Lung (tissue), 12 donors: Measurements from ENCODE around the gene NAALADL2. TPM values are rescaled to one million over a fixed set of nuclear protein-coding genes. Genes with fewer than 3 reads are reported as not detected.

ENCODE experiments used
- ATAC-seq: fragments of 200-7000 bp; cut with Tn5 transposase; one replicate; pipeline ENCODE4 v1.9.1; 2020; ENCODE audit warnings: moderate number of reproducible peaks; ENCODE audit not compliant: insufficient read depth, low FRiP score
- DNase-seq, 3 donors: peaks; one replicate each; pipeline ENCODE4 v3.0.0-alpha.2; 2013 to 2017
- H3K27ac ChIP-seq, 2 donors: one replicate each; pipeline ENCODE4 v1.5.1; 2013; ENCODE audit warnings: mild to moderate bottlenecking in 2 of 2, moderate library complexity in 2 of 2, control low read depth in 1 of 2, inconsistent platforms in 1 of 2, low read depth in 1 of 2, low read length in 1 of 2
- H3K27me3 ChIP-seq, 3 donors: one replicate each; pipeline ENCODE4 v1.5.1; 2013; ENCODE audit warnings: low read length in 2 of 3; ENCODE audit not compliant: control insufficient read depth in 3 of 3, insufficient read depth in 3 of 3
- H3K36me3 ChIP-seq, 4 donors: one replicate each; pipeline ENCODE4 v1.5.1; 2013; ENCODE audit warnings: low read length in 4 of 4, mild to moderate bottlenecking in 1 of 4, moderate library complexity in 1 of 4; ENCODE audit not compliant: control insufficient read depth in 4 of 4, insufficient read depth in 4 of 4
- H3K4me1 ChIP-seq, 5 donors: one replicate each; pipeline ENCODE4 v1.5.1; 2013; ENCODE audit warnings: low read length in 5 of 5, mild to moderate bottlenecking in 2 of 5, moderate library complexity in 1 of 5; ENCODE audit not compliant: control insufficient read depth in 5 of 5, insufficient read depth in 5 of 5
- H3K4me3 ChIP-seq: one replicate; pipeline ENCODE4 v1.5.1; 2013; ENCODE audit warnings: mild to moderate bottlenecking, control low read depth, moderate library complexity
- H3K9ac ChIP-seq, 2 donors: one replicate each; pipeline ENCODE4 v1.5.1; 2013; ENCODE audit warnings: low read length in 2 of 2, control low read depth in 1 of 2; ENCODE audit not compliant: insufficient read depth in 1 of 2
- H3K9me3 ChIP-seq, 4 donors: one replicate each; pipeline ENCODE4 v1.5.1; 2013; ENCODE audit warnings: low read length in 3 of 4, mild to moderate bottlenecking in 1 of 4, moderate library complexity in 1 of 4; ENCODE audit not compliant: control insufficient read depth in 4 of 4, insufficient read depth in 3 of 4
- CTCF ChIP-seq: IDR thresholded peaks from 2 replicates; pipeline ENCODE4 v1.5.1; 2012; ENCODE audit warnings: mild to moderate bottlenecking; ENCODE audit errors: control extremely low read depth, extremely low read depth
- WGBS, 2 donors: extraction: QIAGEN DNeasy Blood & Tissue Kit; methylation state at CpG; one replicate each; pipeline ENCODE4 v1.1.7; 2013; 5-methylcytosine and 5-hydroxymethylcytosine counted together
- polyA plus RNA-seq, 2 donors: library from polyadenylated mRNA; stranded (reverse); fragments of 200-250 nt; gene quantifications; one replicate each; pipeline ENCODE4 v1.2.1, GENCODE V29; 2013
- total RNA-seq, 2 donors: library from RNA; depleted of rRNA in 1 of 2; stranded (reverse); fragments of >200 nt in 1 of 2; gene quantifications; one replicate each; pipeline ENCODE4 v1.2.1, GENCODE V29; 2014 to 2021
- donor health status: control.
- donor health status: control.
- donor health status: Bipolar disorder and iron deficiency.
- donor health status: healthy.
- donor health status: DM: yes; HTN: yes; CAD: no.

Gene NAALADL2
- total and polyA plus RNA-seq, 4 donors = 0.49 to 46.7 (median 4.7) TPM

- Histone ChIP-seq H3K36me3 (no peaks in the 10 kb centered on the region), H3K4me1 (no peaks in the 10 kb centered on the region), H3K9me3 (no peaks in the 10 kb centered on the region), H3K4me3 (no peak overlapping the region), H3K9ac (no peak overlapping the region), H3K27me3 (no peaks in the 10 kb centered on the region), H3K27ac (no peak overlapping the region)
- 33 to 39% methylated on average over 3 of the region's 3 CpGs for WGBS, 2 donors
- DNase-seq (no peak), ATAC-seq (no peak)
- no peak for TF ChIP-seq CTCF
Measured at GRCh38 chr3:175238801-175239200, 379.7 kb downstream of the NAALADL2 start.

GRCh38 chr3:175240921-175241320, 381.8 kb downstream of the NAALADL2 start:
- ATAC-seq (no peak), DNase-seq (no peak)
- WGBS, 2 donors = 82 to 86% methylated on average over 2 of the region's 2 CpGs
- no peaks in the 10 kb centered on the region for H3K27me3 ChIP-seq
- no peak overlapping the region for H3K4me3 ChIP-seq
- no peaks in the 10 kb centered on the region for H3K36me3 ChIP-seq
- no peak overlapping the region for H3K27ac ChIP-seq
- no peak for TF ChIP-seq CTCF
- no peaks in the 10 kb centered on the region for H3K4me1 ChIP-seq
- H3K9me3 ChIP-seq = no peaks in the 10 kb centered on the region
- H3K9ac ChIP-seq = no peak overlapping the region

GRCh38 chr3:175242243-175242642, 383.1 kb downstream of the NAALADL2 start:
- ATAC-seq = no peak
- H3K4me1 ChIP-seq = no peaks in the 10 kb centered on the region
- no peak for TF ChIP-seq CTCF
- H3K36me3 ChIP-seq = no peaks in the 10 kb centered on the region
- no peak overlapping the region for H3K9ac ChIP-seq
- no peak for DNase-seq
- H3K27ac ChIP-seq = no peak overlapping the region
- 92 to 93% methylated on average over 2 of the region's 2 CpGs for WGBS, 2 donors
- no peak overlapping the region for H3K4me3 ChIP-seq
- H3K9me3 ChIP-seq = no peaks in the 10 kb centered on the region
- H3K27me3 ChIP-seq = no peaks in the 10 kb centered on the region

GRCh38 chr3:175246234-175246633, 387.1 kb downstream of the NAALADL2 start:
- DNase-seq (no peak), ATAC-seq (no peak)
- no peak for TF ChIP-seq CTCF
- Histone ChIP-seq H3K9me3 (no peaks in the 10 kb centered on the region), H3K9ac (no peak overlapping the region), H3K27me3 (no peaks in the 10 kb centered on the region), H3K27ac (no peak overlapping the region), H3K4me3 (no peak overlapping the region), H3K4me1 (no peaks in the 10 kb centered on the region), H3K36me3 (no peaks in the 10 kb centered on the region)
- WGBS, 2 donors = 68 to 80% methylated on average over 3 of the region's 3 CpGs
